Adrenal gland (tissue), 5 donors: Measurements from ENCODE around the gene ACKR2.

Experiments used
- CTCF ChIP-seq, 6 experiments: fragments of 450-650 bp in 4 of 6; fragments of 200-600 bp in 2 of 6; sonication (generic) in 1 of 6; IDR thresholded peaks; 1 replicate in 5 of 6; 2 replicates in 1 of 6; pipeline versions ENCODE4 v1.5.1 to v1.8.0; 2016 to 2021; ENCODE audit warnings: antibody characterized with exemption in 6 of 6, mild to moderate bottlenecking in 2 of 6, moderate library complexity in 1 of 6
- POLR2A ChIP-seq, 2 donors: fragments of 450-650 bp; IDR thresholded peaks; one replicate each; pipeline ENCODE4 v1.6.1; 2017; ENCODE audit warnings: antibody characterized with exemption in 2 of 2, mild to moderate bottlenecking in 2 of 2, moderate library complexity in 1 of 2
- donor health status: DM: no; HTN: no; CAD: no.

- TF ChIP-seq CTCF (IDR thresholded peaks at IDR 0.05) (no peak), POLR2A (IDR thresholded peaks at IDR 0.05) (no peak)
These were observed 67.2 kb downstream of the ACKR2 start for GRCh38 chr3:42876401-42876800.
